ENCODE measurements around the gene CIPC. TPM values are rescaled to one million over a fixed set of nuclear protein-coding genes. Genes with fewer than 3 reads are reported as not detected.

CIPC gene
- total RNA-seq, 1 donor from 2014 or later, result 43.2 TPM

- no peak overlapping the region for H3K27ac ChIP-seq
- no peaks in the 10 kb centered on the region for H3K27me3 ChIP-seq
- intact Hi-C loops (cut with DNase I), result no loop called here
- H3K4me3 ChIP-seq, result no peak overlapping the region
- H3K9me3 ChIP-seq, result no peaks in the 10 kb centered on the region
- DNase-seq (ENCODE audit: extremely low spot score in 2 of 2), result no peak
- no peak for TF ChIP-seq POLR2AphosphoS5 (IDR thresholded peaks at IDR 0.05; ENCODE audit: insufficient read depth in 1 of 2, low read depth in 1 of 2)
- TF ChIP-seq CTCF (IDR thresholded peaks at IDR 0.05), result no peak
- TF ChIP-seq POLR2A (IDR thresholded peaks at IDR 0.05), result no peak
- no peaks in the 10 kb centered on the region for H3K36me3 ChIP-seq
- H3K4me1 ChIP-seq, result peaks cover 7% of the 10 kb centered on the region
These were observed 15.0 kb upstream of the CIPC start for GRCh38 chr14:77083082-77083481.

- Histone ChIP-seq H3K36me3 (no peaks in the 10 kb centered on the region), H3K4me1 (peaks cover 7% of the 10 kb centered on the region), H3K27ac (no peak overlapping the region), H3K27me3 (no peaks in the 10 kb centered on the region), H3K9me3 (no peaks in the 10 kb centered on the region), H3K4me3 (no peak overlapping the region)
- TF ChIP-seq CTCF (IDR thresholded peaks at IDR 0.05) (no peak), POLR2A (IDR thresholded peaks at IDR 0.05) (no peak), POLR2AphosphoS5 (IDR thresholded peaks at IDR 0.05; ENCODE audit: insufficient read depth in 1 of 2, low read depth in 1 of 2) (no peak)
- intact Hi-C loops (cut with DNase I), result no loop called here
- no peak for DNase-seq (ENCODE audit: extremely low spot score in 2 of 2)
These were observed 13.1 kb upstream of the CIPC start for GRCh38 chr14:77084985-77085384.

GRCh38 chr14:77085538-77085937 lies 12.5 kb upstream of the CIPC start:
- TF ChIP-seq POLR2AphosphoS5 (IDR thresholded peaks at IDR 0.05; ENCODE audit: insufficient read depth in 1 of 2, low read depth in 1 of 2), result no peak
- TF ChIP-seq CTCF (IDR thresholded peaks at IDR 0.05), result no peak
- TF ChIP-seq POLR2A (IDR thresholded peaks at IDR 0.05), result no peak
- intact Hi-C loops (cut with DNase I), result no loop called here
- no peak overlapping the region for H3K4me3 ChIP-seq
- DNase-seq (ENCODE audit: extremely low spot score in 2 of 2), result no peak
- H3K27ac ChIP-seq, result no peak overlapping the region
- H3K9me3 ChIP-seq, result no peaks in the 10 kb centered on the region
- no peaks in the 10 kb centered on the region for H3K36me3 ChIP-seq
- H3K27me3 ChIP-seq, result no peaks in the 10 kb centered on the region
- peaks cover 7% of the 10 kb centered on the region for H3K4me1 ChIP-seq

GRCh38 chr14:77086017-77086727 lies 11.9 kb upstream of the CIPC start:
- H3K4me1 ChIP-seq, result peaks cover 7% of the 10 kb centered on the region
- H3K4me3 ChIP-seq, result no peak overlapping the region
- TF ChIP-seq POLR2AphosphoS5 (IDR thresholded peaks at IDR 0.05; ENCODE audit: insufficient read depth in 1 of 2, low read depth in 1 of 2), result no peak
- TF ChIP-seq CTCF (IDR thresholded peaks at IDR 0.05), result no peak
- TF ChIP-seq POLR2A (IDR thresholded peaks at IDR 0.05), result no peak
- H3K36me3 ChIP-seq, result no peaks in the 10 kb centered on the region
- H3K9me3 ChIP-seq, result no peaks in the 10 kb centered on the region
- intact Hi-C loops (cut with DNase I), result no loop called here
- no peaks in the 10 kb centered on the region for H3K27me3 ChIP-seq
- DNase-seq (ENCODE audit: extremely low spot score in 2 of 2), result no peak
- H3K27ac ChIP-seq, result no peak overlapping the region

- Histone ChIP-seq H3K27ac (peak overlapping the region; percentile 52), H3K9me3 (no peaks in the 10 kb centered on the region), H3K27me3 (no peaks in the 10 kb centered on the region), H3K4me1 (peaks cover 7% of the 10 kb centered on the region), H3K4me3 (no peak overlapping the region), H3K36me3 (no peaks in the 10 kb centered on the region)
- intact Hi-C loops (cut with DNase I), result no loop called here
- no peak for DNase-seq (ENCODE audit: extremely low spot score in 2 of 2)
- no peak for TF ChIP-seq POLR2A (IDR thresholded peaks at IDR 0.05)
- TF ChIP-seq CTCF (IDR thresholded peaks at IDR 0.05), result no peak
- TF ChIP-seq POLR2AphosphoS5 (IDR thresholded peaks at IDR 0.05; ENCODE audit: insufficient read depth in 1 of 2, low read depth in 1 of 2), result no peak
These were observed 11.1 kb upstream of the CIPC start for GRCh38 chr14:77086951-77087350.
